ENCODE data around the gene NRCAM.

Gene NRCAM

GRCh38 chr7:108145401-108145800 lies 310.8 kb downstream of the NRCAM start:
- FAIRE-seq, result no peak

DNA sequence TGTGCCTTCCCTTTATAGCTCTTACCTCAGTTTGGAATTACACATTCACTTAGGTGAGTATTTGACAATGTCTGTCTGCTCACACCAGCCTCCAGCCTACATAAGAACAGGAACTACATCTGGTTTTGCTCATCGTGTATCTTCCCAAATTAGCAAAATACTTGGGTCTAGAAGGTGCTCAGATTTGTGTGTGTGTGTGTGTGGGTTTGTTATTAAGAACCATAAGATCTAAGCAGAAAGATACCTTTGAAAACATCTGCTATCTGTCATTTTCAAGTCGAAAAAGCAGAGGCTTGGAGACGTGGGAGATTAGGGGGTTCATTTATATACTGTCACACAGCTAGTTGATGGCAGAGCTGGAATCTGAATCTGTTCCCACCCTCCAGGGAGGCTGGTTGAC lies 311.3 kb downstream of the NRCAM start:
- FAIRE-seq, result no peak

GRCh38 chr7:108143658-108144420 lies 312.4 kb downstream of the NRCAM start:
- no peak for FAIRE-seq

GRCh38 chr7:108142675-108143259 lies 313.5 kb downstream of the NRCAM start:
- FAIRE-seq, result no peak

DNA sequence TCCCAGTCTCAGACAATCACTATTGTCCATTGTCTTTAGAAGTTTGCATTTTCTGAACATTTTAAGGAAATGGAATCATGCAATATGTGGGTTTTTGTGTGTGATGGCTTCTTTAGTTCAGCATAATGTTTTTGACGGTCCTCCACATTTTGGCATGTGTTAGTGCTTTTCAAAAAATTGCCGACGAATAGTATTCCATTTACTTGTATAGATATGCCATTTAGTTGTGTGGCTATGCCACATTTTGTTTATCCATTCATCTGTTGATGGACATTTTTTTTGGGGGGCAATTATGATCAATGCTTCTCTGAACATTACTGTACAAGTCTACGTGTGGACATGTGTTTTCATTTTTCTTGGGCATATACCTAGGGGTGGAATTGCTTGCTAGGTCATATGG lies 314.1 kb downstream of the NRCAM start:
- no peak for FAIRE-seq

DNA sequence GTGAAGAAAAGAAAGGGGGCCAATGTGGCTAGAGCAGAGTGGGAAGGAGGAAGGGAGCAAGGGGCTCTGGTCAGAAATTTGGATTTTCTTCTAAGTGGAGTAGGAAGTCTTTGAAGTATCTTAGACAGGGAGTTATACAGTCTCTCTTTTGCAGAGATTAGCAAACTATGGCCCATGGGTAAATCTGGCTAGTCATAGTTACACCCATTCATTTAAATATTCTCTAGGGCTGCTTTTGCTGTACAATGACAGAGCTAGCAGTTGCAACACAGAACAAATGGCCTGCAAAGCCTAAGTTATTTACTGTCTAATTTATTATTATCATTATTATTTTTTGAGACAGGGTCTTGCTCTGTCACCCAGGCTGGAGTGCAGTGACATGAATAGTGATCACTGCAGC lies 315.6 kb downstream of the NRCAM start:
- FAIRE-seq, result no peak

DNA sequence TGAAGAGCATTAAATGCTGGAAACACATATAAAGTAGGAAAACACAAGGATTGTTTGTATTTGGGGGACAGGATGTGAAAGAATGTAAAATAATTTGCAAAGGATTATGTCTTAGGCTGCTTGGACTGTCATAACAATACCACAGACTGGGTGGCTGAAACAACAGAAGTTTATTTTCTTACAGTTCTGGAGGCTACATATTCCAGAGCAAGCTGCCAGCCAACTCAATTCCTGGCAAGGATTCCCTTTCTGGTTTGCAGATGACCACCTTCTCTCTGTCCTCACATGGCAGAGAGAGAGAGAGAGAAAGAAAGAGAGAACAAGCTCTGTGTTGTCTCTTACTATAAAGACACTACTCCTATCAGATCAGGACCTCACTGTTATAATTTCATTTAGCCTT lies 317.3 kb downstream of the NRCAM start:
- no peak for FAIRE-seq

DNA sequence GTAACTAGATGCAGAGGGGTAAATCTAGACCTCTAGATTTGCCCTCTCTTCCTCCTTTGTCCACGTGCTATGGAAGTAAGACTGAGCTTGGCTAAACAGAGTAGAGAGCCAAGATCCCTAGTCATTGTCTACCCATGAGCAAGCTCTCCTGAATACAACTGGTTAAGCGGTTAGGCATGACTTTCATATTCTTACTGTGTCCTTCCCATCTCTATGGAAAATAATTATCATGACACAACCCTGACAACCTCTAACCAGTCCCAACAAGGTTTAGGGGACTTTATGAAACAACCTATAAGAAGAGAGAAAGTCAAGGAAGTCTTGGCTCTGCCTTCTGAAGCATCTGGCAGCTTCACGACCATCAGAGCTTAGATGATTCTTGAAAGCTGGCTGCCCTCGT lies 318.2 kb downstream of the NRCAM start:
- no peak for FAIRE-seq

DNA sequence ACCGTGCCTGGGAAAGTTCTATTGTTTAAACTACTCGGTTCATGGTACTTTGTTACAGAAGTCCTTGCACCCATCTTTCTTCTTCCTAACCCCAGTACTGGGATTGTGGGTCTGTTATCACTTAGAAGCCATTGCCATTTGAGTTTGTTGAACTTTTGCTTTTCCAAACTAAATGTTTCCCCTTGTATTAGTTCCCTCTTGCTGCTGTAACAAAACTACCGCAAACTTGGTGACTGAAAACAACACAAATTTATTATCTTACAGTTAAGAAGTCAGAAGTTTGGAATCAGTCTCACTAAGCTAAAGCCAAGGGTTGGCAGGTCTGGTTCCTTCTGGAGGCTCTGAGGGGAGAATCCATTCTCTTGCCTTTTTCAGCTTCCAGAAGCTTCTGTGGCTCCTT lies 319.2 kb downstream of the NRCAM start:
- FAIRE-seq, result no peak

- FAIRE-seq, result no peak
Measured at GRCh38 chr7:108136191-108136688, 320.0 kb downstream of the NRCAM start.

GRCh38 chr7:108135446-108136190 lies 320.6 kb downstream of the NRCAM start:
- no peak for FAIRE-seq

DNA sequence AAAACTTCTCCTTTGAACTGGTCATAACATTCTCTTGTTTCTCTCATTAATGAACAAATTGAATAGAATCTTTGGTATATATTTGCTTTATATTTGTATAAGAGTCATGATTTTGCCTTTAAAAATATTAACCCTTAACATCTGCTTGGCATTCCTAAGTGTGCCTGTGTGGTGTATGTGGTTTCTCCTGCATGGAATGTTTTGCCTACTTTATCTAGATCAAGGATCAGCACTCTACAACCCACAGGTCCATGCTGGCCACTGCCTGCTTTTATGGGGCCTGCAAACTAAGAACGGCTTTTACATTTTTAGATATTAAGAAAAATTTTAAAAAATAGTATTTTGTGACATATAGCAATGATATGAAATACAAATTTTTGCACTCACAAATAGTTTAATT lies 321.8 kb downstream of the NRCAM start:
- no peak for FAIRE-seq

- FAIRE-seq, result no peak
Measured at GRCh38 chr7:108132551-108133265, 323.5 kb downstream of the NRCAM start.

DNA sequence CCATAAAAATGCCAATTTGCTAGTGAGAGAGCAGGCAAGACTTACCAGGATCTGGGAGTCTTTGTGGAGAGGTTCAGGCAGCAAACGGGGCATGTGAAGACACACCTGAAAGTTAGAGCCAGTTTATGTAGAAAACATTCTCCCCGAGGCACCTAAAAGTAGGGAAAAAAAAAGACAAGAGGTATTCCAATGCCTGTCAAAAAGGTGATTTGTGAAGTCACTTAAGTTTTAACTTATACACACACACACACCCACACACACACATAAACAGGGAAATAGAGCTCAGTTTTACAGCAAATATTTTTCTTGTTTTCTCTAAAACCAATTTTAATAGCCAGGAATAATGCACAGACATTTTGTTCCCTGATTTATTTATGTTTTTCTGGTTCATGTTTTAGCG lies 326.0 kb downstream of the NRCAM start, which contains the start of gene LAMB4:
LAMB4 (minus strand) TSS at position 101 of the 400 bp plus-strand sequence. CDS start 7,197 bp downstream, outside the sequence.
- FAIRE-seq, result no peak

GRCh38 chr7:108129018-108129965 lies 326.9 kb downstream of the NRCAM start:
- no peak for FAIRE-seq

DNA sequence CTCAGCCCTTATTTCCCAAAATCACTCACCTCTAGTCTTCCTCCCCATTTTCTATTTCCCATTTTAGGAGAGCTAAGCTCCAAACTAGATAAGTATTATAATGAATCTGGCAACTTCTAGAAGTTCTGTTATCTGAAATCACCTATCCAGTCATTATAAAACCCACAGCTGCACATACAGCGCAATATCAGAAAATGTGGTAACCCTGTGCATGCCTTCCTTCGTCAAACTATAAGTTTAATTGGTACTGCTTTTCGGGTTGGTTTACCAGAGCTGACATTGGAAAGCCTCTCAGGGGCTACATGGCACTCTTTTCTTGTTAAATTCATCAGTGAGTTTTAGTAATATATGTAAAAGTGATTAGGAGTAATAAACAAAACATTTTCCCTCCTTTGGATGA lies 327.7 kb downstream of the NRCAM start:
- FAIRE-seq, result no peak

GRCh38 chr7:108127461-108127860 lies 328.8 kb downstream of the NRCAM start:
- FAIRE-seq, result no peak

DNA sequence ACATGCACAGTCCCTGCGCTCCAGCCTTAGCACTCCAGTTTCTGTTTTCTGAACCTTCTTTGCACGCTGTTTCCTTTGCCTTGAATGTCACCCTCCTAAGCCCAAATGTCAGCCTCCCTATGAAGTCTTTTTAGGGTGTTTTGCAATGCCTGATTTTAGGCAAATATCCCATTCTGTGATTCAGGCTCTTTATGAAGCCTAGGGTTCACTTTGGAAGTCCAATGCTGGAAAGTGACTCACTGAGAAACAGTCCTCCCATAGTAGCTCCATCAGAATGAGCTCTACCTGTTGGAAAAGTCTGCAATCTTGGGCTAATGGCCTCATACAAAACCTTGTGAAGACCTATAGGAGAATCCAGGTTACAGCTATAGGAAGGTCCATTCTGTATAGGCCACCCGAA lies 331.4 kb downstream of the NRCAM start:
- FAIRE-seq, result no peak

DNA sequence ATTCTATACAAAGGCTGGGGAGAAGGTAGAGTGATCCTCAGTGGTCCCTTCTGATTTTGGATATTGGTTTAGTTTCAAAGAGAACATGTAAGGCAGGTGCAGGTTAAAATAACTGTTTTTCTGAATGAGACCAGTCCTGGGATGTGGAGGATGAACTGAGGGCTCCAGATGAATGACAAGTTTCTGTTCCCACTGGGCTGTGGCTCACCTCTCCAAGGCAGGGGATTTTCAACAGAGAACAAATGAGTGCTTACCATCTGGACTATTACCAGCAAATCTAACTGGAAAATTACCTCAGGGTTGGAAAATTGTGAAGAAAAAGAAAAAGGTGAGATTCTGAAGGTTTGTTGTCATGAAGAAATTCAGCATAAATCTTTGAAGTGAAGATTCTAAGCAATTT lies 334.1 kb downstream of the NRCAM start:
- FAIRE-seq, result no peak

- no peak for FAIRE-seq
Measured at GRCh38 chr7:108120933-108121332, 335.3 kb downstream of the NRCAM start.

DNA sequence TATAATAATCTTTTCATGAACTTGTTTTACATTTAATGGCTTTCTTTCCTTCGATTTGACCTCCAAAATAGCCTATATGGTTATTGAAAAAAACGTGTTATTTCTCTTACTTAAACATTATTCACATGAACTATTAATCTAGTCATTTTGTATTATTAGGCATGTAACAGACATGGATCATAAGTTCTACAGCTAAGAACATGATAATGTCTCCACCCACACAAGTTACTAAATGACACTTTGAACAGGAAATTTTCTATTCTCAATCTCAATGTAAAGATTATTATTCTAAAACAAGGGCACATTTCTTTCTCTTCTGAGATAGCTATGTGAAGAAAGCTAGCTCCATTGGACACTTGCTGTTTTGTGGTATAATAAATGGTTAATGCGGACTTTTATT lies 336.0 kb downstream of the NRCAM start:
- no peak for FAIRE-seq

GRCh38 chr7:108118959-108119358 lies 337.3 kb downstream of the NRCAM start:
- no peak for FAIRE-seq

Measured in A204.1 (cell line).